HepG2 (cell line): ENCODE results near the gene DEFB124. TPM values are rescaled to one million over a fixed set of nuclear protein-coding genes. Genes with fewer than 3 reads are reported as not detected.

Source experiments
- JUN ChIP-seq: sonication (generic); formaldehyde crosslinking; IDR thresholded peaks from 2 replicates; pipeline ENCODE4 v1.4.0; 2020; ENCODE audit warnings: mild to moderate bottlenecking, missing genetic modification reagents
- KIAA2018 ChIP-seq: sonication (generic); formaldehyde crosslinking; IDR thresholded peaks from 2 replicates; pipeline ENCODE4 v1.5.0; 2020; ENCODE audit warnings: mild to moderate bottlenecking, missing genetic modification reagents, borderline replicate concordance
- NRL ChIP-seq: sonication (generic); formaldehyde crosslinking; IDR thresholded peaks from 2 replicates; pipeline ENCODE4 v1.5.0; 2020; ENCODE audit warnings: missing genetic modification reagents, mild to moderate bottlenecking, moderate library complexity, borderline replicate concordance
- SMYD3 ChIP-seq: sonication (generic); formaldehyde crosslinking; IDR thresholded peaks from 2 replicates; pipeline ENCODE4 v1.8.1; 2023; ENCODE audit warnings: mild to moderate bottlenecking, missing genetic modification reagents
- SOX13 ChIP-seq, 3 experiments: fragments of 450-650 bp in 1 of 3; sonication (generic) in 1 of 3; formaldehyde crosslinking in 1 of 3; IDR thresholded peaks in 2 of 3; conservative IDR thresholded peaks in 1 of 3; 2 replicates each; pipeline versions ENCODE4 v1.5.0 to v1.6.1; 2016 to 2020; ENCODE audit warnings: antibody characterized with exemption in 1 of 3, mild to moderate bottlenecking in 1 of 3, missing compliant biosample characterization in 1 of 3, missing genetic modification reagents in 1 of 3, moderate library complexity in 1 of 3
- TCF12 ChIP-seq, 2 experiments: fragments of 450-650 bp in 1 of 2; sonication (generic) in 1 of 2; formaldehyde crosslinking in 1 of 2; IDR thresholded peaks; 2 replicates each; pipeline versions ENCODE4 v1.6.1 to v1.8.0; 2017 to 2022; ENCODE audit warnings: antibody characterized with exemption in 1 of 2, mild to moderate bottlenecking in 1 of 2, missing genetic modification reagents in 1 of 2, moderate library complexity in 1 of 2
- TOE1 ChIP-seq: sonication (generic); formaldehyde crosslinking; IDR thresholded peaks from 2 replicates; pipeline ENCODE4 v1.4.0; 2020; ENCODE audit warnings: mild to moderate bottlenecking, missing genetic modification reagents
- ZBTB20 ChIP-seq: sonication (generic); formaldehyde crosslinking; IDR thresholded peaks from 2 replicates; pipeline ENCODE4 v1.8.1; 2023; ENCODE audit warnings: missing genetic modification reagents, low read depth, mild to moderate bottlenecking, borderline replicate concordance
- ZBTB8A ChIP-seq: sonication (generic); formaldehyde crosslinking; IDR thresholded peaks from 2 replicates; pipeline ENCODE4 v1.4.0; 2020; ENCODE audit warnings: mild to moderate bottlenecking, low read depth, missing genetic modification reagents, borderline replicate concordance
- ZNF296 ChIP-seq: sonication (generic); formaldehyde crosslinking; conservative IDR thresholded peaks from 2 replicates; pipeline ENCODE4 v1.5.0; 2020; ENCODE audit warnings: mild to moderate bottlenecking, missing genetic modification reagents
- ZNF33B ChIP-seq: sonication (generic); formaldehyde crosslinking; IDR thresholded peaks from 2 replicates; pipeline ENCODE4 v1.5.1; 2020; ENCODE audit warnings: mild to moderate bottlenecking, missing genetic modification reagents
- ZNF446 ChIP-seq: sonication (generic); formaldehyde crosslinking; IDR thresholded peaks from 2 replicates; pipeline ENCODE4 v1.5.0; 2020; ENCODE audit warnings: mild to moderate bottlenecking, missing genetic modification reagents
- ZNF891 ChIP-seq: sonication (generic); formaldehyde crosslinking; IDR thresholded peaks from 2 replicates; pipeline ENCODE4 v1.5.0; 2020; ENCODE audit warnings: mild to moderate bottlenecking, missing genetic modification reagents
- polyA plus RNA-seq, 8 experiments: library from polyadenylated mRNA; depleted of rRNA in 3 of 8; stranded (reverse) in 7 of 8; unstranded in 1 of 8; fragments of >200 nt; fragmentation: Illumina TruSeq in 4 of 8; extraction: Trizol in 4 of 8; gene quantifications; 2 replicates each; pipeline versions ENCODE4 v1.2.1 to v1.2.3, GENCODE V29; 2011 to 2016; ENCODE audit warnings: low read depth in 4 of 8, missing spikeins in 1 of 8, mixed read lengths in 1 of 8; ENCODE audit not compliant: insufficient read depth in 1 of 8
- total RNA-seq, 5 experiments: library from RNA; depleted of rRNA; stranded (reverse); fragments of >200 nt; fragmentation: Illumina TruSeq; extraction: Trizol; gene quantifications; 2 replicates each; pipeline ENCODE4 v1.2.3, GENCODE V29; 2016; ENCODE audit warnings: low read depth in 1 of 5
- TF ChIP-seq, protein P1 (sequence below): sonication (generic); formaldehyde crosslinking; conservative IDR thresholded peaks from 2 replicates; pipeline ENCODE4 v1.4.0; 2020; ENCODE audit warnings: missing genetic modification reagents
- TF ChIP-seq, protein P2 (sequence below): sonication (generic); formaldehyde crosslinking; IDR thresholded peaks from 2 replicates; pipeline ENCODE4 v1.4.0; 2020; ENCODE audit warnings: missing genetic modification reagents

The DEFB124 gene
- total and polyA plus RNA-seq, 2 of the 13 experiments (the other 11 are each of a cell fraction or from before 2014, with no cell fraction given), result not detected

- TF ChIP-seq TCF12 (IDR thresholded peaks at IDR 0.05) (no peak), TCF12 (CRISPR knock-in tag; IDR thresholded peaks at IDR 0.05) (no peak), KIAA2018 (CRISPR knock-in tag) (no peak), ZBTB20 (CRISPR knock-in tag) (no peak), ZNF296 (no peak), JUN (0 out of 2 replicates have a peak, but pooled peaks have one; percentile 13), ZBTB8A (no peak), ZNF446 (CRISPR knock-in tag) (no peak), TOE1 (CRISPR knock-in tag) (no peak), NRL (CRISPR knock-in tag) (no peak), SOX13 (IDR thresholded peaks at IDR 0.05) (no peak), SOX13 (CRISPR knock-in tag; conservative IDR thresholded peaks at IDR 0.05 in 1 of 2, IDR thresholded peaks at IDR 0.05 in 1 of 2) (peak in 1 of 2 experiments; percentile 53; a peak in 1 of 4 replicates), ZNF891 (CRISPR knock-in tag) (no peak), ZNF33B (CRISPR knock-in tag) (no peak), SMYD3 (no peak)
- TF ChIP-seq, protein P1, sequence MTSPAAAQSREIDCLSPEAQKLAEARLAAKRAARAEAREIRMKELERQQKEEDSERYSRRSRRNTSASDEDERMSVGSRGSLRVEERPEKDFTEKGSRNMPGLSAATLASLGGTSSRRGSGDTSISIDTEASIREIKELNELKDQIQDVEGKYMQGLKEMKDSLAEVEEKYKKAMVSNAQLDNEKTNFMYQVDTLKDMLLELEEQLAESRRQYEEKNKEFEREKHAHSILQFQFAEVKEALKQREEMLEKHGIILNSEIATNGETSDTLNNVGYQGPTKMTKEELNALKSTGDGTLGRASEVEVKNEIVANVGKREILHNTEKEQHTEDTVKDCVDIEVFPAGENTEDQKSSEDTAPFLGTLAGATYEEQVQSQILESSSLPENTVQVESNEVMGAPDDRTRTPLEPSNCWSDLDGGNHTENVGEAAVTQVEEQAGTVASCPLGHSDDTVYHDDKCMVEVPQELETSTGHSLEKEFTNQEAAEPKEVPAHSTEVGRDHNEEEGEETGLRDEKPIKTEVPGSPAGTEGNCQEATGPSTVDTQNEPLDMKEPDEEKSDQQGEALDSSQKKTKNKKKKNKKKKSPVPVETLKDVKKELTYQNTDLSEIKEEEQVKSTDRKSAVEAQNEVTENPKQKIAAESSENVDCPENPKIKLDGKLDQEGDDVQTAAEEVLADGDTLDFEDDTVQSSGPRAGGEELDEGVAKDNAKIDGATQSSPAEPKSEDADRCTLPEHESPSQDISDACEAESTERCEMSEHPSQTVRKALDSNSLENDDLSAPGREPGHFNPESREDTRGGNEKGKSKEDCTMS (CRISPR knock-in tag), result no peak
- TF ChIP-seq, protein P2, sequence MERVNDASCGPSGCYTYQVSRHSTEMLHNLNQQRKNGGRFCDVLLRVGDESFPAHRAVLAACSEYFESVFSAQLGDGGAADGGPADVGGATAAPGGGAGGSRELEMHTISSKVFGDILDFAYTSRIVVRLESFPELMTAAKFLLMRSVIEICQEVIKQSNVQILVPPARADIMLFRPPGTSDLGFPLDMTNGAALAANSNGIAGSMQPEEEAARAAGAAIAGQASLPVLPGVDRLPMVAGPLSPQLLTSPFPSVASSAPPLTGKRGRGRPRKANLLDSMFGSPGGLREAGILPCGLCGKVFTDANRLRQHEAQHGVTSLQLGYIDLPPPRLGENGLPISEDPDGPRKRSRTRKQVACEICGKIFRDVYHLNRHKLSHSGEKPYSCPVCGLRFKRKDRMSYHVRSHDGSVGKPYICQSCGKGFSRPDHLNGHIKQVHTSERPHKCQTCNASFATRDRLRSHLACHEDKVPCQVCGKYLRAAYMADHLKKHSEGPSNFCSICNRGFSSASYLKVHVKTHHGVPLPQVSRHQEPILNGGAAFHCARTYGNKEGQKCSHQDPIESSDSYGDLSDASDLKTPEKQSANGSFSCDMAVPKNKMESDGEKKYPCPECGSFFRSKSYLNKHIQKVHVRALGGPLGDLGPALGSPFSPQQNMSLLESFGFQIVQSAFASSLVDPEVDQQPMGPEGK (CRISPR knock-in tag), result 0 out of 2 replicates have a peak, but pooled peaks have one; percentile 23
These were observed 28.7 kb downstream of the DEFB124 start (continued) for GRCh38 chr20:31446084-31446819.
